Tibial artery (tissue), 4 donors: ENCODE results near the gene ELN.

Experiments
- DNase-seq, 2 donors: peaks; one replicate each; pipeline ENCODE4 v3.0.0-alpha.2; 2019
- H3K27ac ChIP-seq, 2 donors: fragments of 200-600 bp; sonication (generic) in 1 of 2; 1 replicate in 1 of 2; 2 replicates in 1 of 2; pipeline ENCODE4 v1.5.1; 2018 to 2019; ENCODE audit warnings: mild to moderate bottlenecking in 1 of 2
- H3K27me3 ChIP-seq, 2 donors: fragments of 200-600 bp; sonication (generic) in 1 of 2; one replicate each; pipeline versions ENCODE4 v1.5.1 to v1.6.0; 2016 to 2019
- H3K36me3 ChIP-seq, 3 donors: fragments of 200-600 bp; sonication (generic) in 2 of 3; one replicate each; pipeline ENCODE4 v1.5.1; 2016 to 2019; ENCODE audit warnings: mild to moderate bottlenecking in 2 of 3
- H3K4me1 ChIP-seq, 4 donors: fragments of 200-600 bp; sonication (generic) in 2 of 4; 1 replicate in 3 of 4; 2 replicates in 1 of 4; pipeline ENCODE4 v1.5.1; 2016 to 2019
- H3K4me3 ChIP-seq, 2 donors: fragments of 200-600 bp; sonication (generic) in 1 of 2; 1 replicate in 1 of 2; 2 replicates in 1 of 2; pipeline ENCODE4 v1.5.1; 2018 to 2019; ENCODE audit warnings: mild to moderate bottlenecking in 2 of 2
- H3K9me3 ChIP-seq, 3 donors: fragments of 200-600 bp; sonication (generic) in 1 of 3; one replicate each; pipeline ENCODE4 v1.5.1; 2016 to 2019
- intact Hi-C: fragments of 100-400 bp; cut with DNase I; formaldehyde crosslinking; loops from one replicate; pipeline ENCODE4 v1.15.0; 2023; ENCODE audit warnings: low total_unique reads
- TF ChIP-seq, protein P1 (sequence below), 2 experiments: fragments of 200-600 bp in 1 of 2; fragments of 450-650 bp in 1 of 2; IDR thresholded peaks; one replicate each; pipeline ENCODE4 v1.5.1; 2017 to 2019; ENCODE audit warnings: antibody characterized with exemption in 2 of 2, mild to moderate bottlenecking in 1 of 2, moderate library complexity in 1 of 2

ELN gene

DNA sequence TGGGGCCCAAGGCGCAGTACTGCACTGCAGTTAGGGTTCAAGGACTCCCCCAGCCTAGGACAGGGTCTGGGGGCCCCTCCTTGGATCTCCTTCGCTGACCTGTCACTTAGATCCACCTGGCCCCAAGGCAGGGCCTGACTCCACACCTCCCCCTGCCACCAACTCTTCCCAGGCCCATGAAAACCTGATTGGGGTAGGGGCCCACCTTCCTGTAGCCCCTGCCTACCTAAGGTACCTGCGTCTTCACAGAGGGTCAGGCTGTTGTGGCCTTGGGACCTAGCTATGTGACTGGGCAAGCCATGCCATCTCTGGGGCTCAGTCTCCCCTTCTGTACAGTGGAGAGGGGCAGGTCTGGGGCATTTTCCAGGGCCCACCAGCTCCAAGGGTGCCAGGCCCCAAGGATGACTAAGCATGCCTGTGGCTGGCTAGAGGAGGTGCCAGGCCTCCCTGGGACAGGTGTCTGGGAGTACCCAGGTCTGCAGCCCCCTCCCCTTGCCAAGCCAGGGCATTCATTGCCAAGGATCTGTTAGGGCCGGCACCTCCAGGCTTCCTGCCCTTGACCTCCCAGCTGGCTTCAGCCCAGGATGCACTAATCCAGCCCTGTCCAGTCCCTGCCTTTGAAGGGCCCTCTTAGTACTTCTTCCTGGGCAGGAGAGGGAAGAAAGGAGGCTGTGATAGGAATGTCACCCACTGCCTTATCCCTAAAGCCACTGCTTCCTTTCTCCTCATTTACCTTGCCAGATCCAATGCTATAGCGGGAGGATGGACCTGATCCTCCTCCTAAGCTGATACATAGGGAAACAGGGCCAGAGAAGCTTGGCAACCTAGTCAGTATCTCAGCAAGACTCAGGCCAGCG is 57.0 kb downstream of the ELN start:
- H3K4me1 ChIP-seq: peaks cover 0 to 24% (median 17%) of the 10 kb centered on the region in 4 donors
- no peaks in the 10 kb centered on the region for H3K9me3 ChIP-seq
- no peaks in the 10 kb centered on the region for H3K36me3 ChIP-seq
- H3K27me3 ChIP-seq: no peaks in the 10 kb centered on the region
- peak overlapping the region; percentile 68 to 70 for H3K27ac ChIP-seq
- no peak for DNase-seq
- intact Hi-C loops: loop anchor here (10.0 kb wide), 1 partner anchor 170 kb away; the partner anchor contains the start of gene RFC2
- TF ChIP-seq, protein P1, sequence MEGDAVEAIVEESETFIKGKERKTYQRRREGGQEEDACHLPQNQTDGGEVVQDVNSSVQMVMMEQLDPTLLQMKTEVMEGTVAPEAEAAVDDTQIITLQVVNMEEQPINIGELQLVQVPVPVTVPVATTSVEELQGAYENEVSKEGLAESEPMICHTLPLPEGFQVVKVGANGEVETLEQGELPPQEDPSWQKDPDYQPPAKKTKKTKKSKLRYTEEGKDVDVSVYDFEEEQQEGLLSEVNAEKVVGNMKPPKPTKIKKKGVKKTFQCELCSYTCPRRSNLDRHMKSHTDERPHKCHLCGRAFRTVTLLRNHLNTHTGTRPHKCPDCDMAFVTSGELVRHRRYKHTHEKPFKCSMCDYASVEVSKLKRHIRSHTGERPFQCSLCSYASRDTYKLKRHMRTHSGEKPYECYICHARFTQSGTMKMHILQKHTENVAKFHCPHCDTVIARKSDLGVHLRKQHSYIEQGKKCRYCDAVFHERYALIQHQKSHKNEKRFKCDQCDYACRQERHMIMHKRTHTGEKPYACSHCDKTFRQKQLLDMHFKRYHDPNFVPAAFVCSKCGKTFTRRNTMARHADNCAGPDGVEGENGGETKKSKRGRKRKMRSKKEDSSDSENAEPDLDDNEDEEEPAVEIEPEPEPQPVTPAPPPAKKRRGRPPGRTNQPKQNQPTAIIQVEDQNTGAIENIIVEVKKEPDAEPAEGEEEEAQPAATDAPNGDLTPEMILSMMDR (IDR thresholded peaks at IDR 0.05): no peak
- peak overlapping the region; percentile 64 to 94 for H3K4me3 ChIP-seq

DNA sequence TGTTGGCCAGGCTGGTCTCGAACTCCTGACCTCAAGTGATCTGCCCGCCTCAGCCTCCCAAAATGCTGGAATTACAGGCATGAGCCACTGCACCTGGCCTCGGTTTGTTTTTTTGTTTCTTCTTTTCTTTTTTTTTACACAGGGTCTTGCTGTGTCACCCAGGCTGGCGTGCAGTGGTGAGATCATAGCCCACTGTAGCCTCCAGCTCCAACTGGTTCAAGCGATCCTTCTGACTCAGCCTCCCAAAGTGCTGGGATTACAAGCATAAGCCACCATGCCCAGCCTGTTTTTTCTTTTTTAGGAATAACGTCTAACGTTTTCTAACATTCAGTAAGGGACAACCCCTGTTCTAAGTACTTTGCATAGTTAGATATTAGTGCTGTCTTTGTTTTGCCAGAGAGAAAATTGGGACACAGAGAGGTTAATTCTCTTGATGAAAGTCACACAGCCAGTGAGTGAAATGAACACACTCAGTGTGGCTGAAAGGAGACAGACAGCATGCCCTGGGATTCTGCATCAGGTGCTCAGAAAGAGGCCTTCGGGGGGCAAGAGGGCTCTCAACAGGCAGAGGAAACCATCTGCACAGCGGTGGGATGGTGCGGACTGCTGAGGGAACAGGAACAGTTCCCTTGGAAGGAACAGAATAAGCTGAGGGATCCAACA is 59.9 kb downstream of the ELN start:
- Histone ChIP-seq H3K4me3 (no peak overlapping the region), H3K27me3 (no peaks in the 10 kb centered on the region), H3K4me1 (peaks cover 0 to 33% (median 25%) of the 10 kb centered on the region in 4 donors), H3K36me3 (no peaks in the 10 kb centered on the region), H3K9me3 (no peaks in the 10 kb centered on the region), H3K27ac (no peak overlapping the region)
- intact Hi-C loops: loop anchor here (10.0 kb wide), 1 partner anchor 167 kb away; the partner anchor contains the start of gene RFC2
- DNase-seq: no peak
- TF ChIP-seq, protein P1 (IDR thresholded peaks at IDR 0.05): no peak

DNA sequence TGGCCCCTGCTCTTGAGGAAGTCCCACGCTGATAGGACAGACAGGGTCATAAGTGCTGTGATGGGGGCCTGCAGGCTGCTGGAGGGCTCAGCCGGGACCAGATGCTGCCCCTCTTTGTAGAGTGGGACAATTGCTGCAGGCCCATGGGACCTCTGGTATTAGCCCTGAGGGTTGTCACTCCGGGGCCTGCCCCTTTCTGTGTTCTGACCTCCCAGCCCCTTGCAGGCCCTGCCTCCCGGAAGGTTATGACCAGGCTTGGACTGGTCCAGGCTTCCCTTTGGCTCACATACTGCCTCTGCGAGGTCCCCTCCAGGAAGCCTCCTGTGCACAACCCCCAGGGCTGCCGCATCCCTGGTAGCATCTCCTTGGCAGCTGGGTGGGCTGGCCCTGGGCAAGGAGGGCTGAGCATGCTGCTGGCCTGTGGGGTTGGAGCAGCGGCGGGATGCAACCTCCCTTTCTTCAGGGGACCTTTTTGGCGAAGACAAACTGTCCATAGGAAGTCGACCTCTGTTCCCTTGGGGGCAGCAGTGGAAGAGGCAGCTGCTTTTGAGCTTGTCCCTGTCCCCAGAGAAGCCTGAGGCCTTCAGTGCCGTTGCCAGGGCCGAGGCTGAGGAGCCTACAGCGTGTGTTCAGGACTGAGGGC is 64.5 kb downstream of the ELN start:
- H3K4me1 ChIP-seq: peaks cover 6 to 33% (median 28%) of the 10 kb centered on the region in 4 donors
- DNase-seq: no peak
- peak overlapping the region; percentile 58 to 66 for H3K27ac ChIP-seq
- H3K4me3 ChIP-seq: peak overlapping the region in 1 of 2 donors; percentile 48
- H3K9me3 ChIP-seq: no peaks in the 10 kb centered on the region
- peaks cover 0 to 6% (median 6%) of the 10 kb centered on the region in 3 donors for H3K36me3 ChIP-seq
- intact Hi-C loops: no loop called here
- no peaks in the 10 kb centered on the region for H3K27me3 ChIP-seq
- TF ChIP-seq, protein P1 (IDR thresholded peaks at IDR 0.05): no peak

DNA sequence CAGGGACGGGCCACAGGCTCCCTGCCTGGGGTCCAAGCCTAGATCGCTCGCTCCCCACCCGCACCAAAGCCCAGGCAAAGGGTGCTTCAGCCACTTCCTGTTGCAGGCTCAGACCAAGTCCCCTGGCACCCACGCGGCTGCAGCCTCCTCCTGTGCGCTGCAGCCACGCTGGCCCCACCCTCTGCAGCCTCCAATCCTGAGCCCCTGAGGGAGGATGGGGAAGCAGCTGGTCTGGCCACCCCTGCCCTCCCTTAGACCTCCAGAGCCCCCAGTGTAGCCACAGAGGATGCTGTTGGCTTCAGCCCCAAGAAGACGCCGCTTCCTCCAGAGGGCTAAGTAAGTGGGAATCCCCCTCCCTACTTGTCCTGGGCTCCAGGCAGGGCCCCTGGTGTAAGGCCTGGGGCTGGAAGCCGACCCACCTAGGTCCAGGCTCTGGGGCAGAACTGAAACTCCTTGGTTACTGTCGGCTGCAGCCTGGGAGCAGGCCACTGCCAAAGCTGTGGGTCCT is 65.0 kb downstream of the ELN start:
- intact Hi-C loops: no loop called here
- peak; percentile 71 to 86 for DNase-seq

More for the DNA sequence above, 65.0 kb downstream of the ELN start:
- peak overlapping the region; percentile 58 to 66 for H3K27ac ChIP-seq
- H3K9me3 ChIP-seq: no peaks in the 10 kb centered on the region
- peaks cover 0 to 11% (median 6%) of the 10 kb centered on the region in 3 donors for H3K36me3 ChIP-seq
- H3K4me3 ChIP-seq: peak overlapping the region; percentile 42 to 48
- TF ChIP-seq, protein P1 (IDR thresholded peaks at IDR 0.05): no peak
- peaks cover 6 to 33% (median 28%) of the 10 kb centered on the region in 4 donors for H3K4me1 ChIP-seq
- no peaks in the 10 kb centered on the region for H3K27me3 ChIP-seq
